C4-2B (cell line): ENCODE measurements around the gene RLN2.

Experiments
- ZFX ChIP-seq: fragments of 450-650 bp; IDR thresholded peaks from 2 replicates; pipeline ENCODE4 v1.6.1; 2017
- TF ChIP-seq, protein P1 (sequence below): fragments of 450-650 bp; conservative IDR thresholded peaks from 2 replicates; pipeline ENCODE4 v1.5.1; 2017; ENCODE audit warnings: mild to moderate bottlenecking

DNA sequence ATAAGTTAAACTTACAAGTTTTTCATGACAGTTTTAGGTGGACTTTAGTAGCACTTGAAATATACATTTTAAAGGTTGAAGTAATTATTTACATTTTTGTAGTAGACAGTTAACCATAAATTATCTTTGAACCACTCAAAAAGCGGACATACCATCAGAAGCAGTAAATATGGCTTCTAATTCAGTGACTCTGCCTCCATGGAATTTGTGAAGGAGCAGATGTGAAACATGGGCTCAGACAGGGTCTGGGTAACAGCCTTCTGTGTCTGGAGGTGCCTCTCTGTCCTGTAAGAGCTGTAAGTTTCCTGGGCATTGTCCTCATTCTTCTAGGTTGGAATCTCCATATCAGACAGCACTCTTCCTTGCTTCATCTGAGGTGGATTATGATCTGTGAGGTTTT is 12.4 kb downstream of the RLN2 start:
- TF ChIP-seq, protein P1, sequence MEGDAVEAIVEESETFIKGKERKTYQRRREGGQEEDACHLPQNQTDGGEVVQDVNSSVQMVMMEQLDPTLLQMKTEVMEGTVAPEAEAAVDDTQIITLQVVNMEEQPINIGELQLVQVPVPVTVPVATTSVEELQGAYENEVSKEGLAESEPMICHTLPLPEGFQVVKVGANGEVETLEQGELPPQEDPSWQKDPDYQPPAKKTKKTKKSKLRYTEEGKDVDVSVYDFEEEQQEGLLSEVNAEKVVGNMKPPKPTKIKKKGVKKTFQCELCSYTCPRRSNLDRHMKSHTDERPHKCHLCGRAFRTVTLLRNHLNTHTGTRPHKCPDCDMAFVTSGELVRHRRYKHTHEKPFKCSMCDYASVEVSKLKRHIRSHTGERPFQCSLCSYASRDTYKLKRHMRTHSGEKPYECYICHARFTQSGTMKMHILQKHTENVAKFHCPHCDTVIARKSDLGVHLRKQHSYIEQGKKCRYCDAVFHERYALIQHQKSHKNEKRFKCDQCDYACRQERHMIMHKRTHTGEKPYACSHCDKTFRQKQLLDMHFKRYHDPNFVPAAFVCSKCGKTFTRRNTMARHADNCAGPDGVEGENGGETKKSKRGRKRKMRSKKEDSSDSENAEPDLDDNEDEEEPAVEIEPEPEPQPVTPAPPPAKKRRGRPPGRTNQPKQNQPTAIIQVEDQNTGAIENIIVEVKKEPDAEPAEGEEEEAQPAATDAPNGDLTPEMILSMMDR = no peak
- no peak for TF ChIP-seq ZFX
